Endothelial cell (in vitro differentiated cells): Measurements from ENCODE around the gene HS6ST3. TPM values are rescaled to one million over a fixed set of nuclear protein-coding genes. Genes with fewer than 3 reads are reported as not detected.

ENCODE experiments used
- DNase-seq: peaks from one replicate; pipeline ENCODE4 v3.0.0; 2021; ENCODE audit warnings: low spot score
- H3K27ac Mint-ChIP-seq: one replicate; pipeline ENCODE4 v1.8.0; 2021; ENCODE audit warnings: mixed read lengths, inconsistent platforms; ENCODE audit not compliant: unreplicated experiment
- H3K27me3 Mint-ChIP-seq: one replicate; pipeline ENCODE4 v1.8.0; 2021; ENCODE audit warnings: mild to moderate bottlenecking, moderate library complexity, mixed read lengths, inconsistent platforms; ENCODE audit not compliant: unreplicated experiment
- H3K36me3 Mint-ChIP-seq: one replicate; pipeline ENCODE4 v1.8.0; 2021; ENCODE audit warnings: mild to moderate bottlenecking, low read depth, mixed read lengths, inconsistent platforms; ENCODE audit not compliant: unreplicated experiment
- H3K4me1 Mint-ChIP-seq: one replicate; pipeline ENCODE4 v1.8.0; 2021; ENCODE audit warnings: mild to moderate bottlenecking, mixed read lengths, inconsistent platforms; ENCODE audit not compliant: unreplicated experiment
- H3K4me3 Mint-ChIP-seq: one replicate; pipeline ENCODE4 v1.8.0; 2021; ENCODE audit warnings: mild to moderate bottlenecking, mixed read lengths, inconsistent platforms; ENCODE audit not compliant: unreplicated experiment
- H3K9me3 Mint-ChIP-seq: one replicate; pipeline ENCODE4 v1.8.0; 2021; ENCODE audit warnings: mixed read lengths, inconsistent platforms; ENCODE audit not compliant: unreplicated experiment
- CTCF ChIP-seq: fragments of 200-600 bp; sonication (generic); IDR thresholded peaks from one replicate; pipeline ENCODE4 v1.5.0; 2021; ENCODE audit warnings: antibody characterized with exemption; ENCODE audit not compliant: unreplicated experiment
- total RNA-seq: library from RNA; stranded (reverse); fragmentation: NEBNext Ultra II Directional; extraction: Animal tissue kit (Norgen Biotek cat#: 25700); gene quantifications from one replicate; pipeline ENCODE4 v1.2.1, GENCODE V29; 2021; ENCODE audit not compliant: unreplicated experiment

Gene HS6ST3
- total RNA-seq, 1 donor from 2014 or later = 1.9 TPM

- TF ChIP-seq CTCF = no peak
- peaks cover 6% of the 10 kb centered on the region for H3K4me1 Mint-ChIP-seq
- H3K36me3 Mint-ChIP-seq = no peaks in the 10 kb centered on the region
- DNase-seq = no peak
- no peaks in the 10 kb centered on the region for H3K9me3 Mint-ChIP-seq
- peaks cover 3% of the 10 kb centered on the region for H3K27me3 Mint-ChIP-seq
- no peak overlapping the region for H3K27ac Mint-ChIP-seq
- no peak overlapping the region for H3K4me3 Mint-ChIP-seq
Observed at GRCh38 chr13:96779691-96780090, 689.8 kb downstream of the HS6ST3 start.

- Mint-ChIP-seq H3K27me3 (peaks cover 3% of the 10 kb centered on the region), H3K36me3 (no peaks in the 10 kb centered on the region)
- no peak for DNase-seq
Observed at GRCh38 chr13:96780105-96780504, 690.2 kb downstream of the HS6ST3 start.

GRCh38 chr13:96781141-96781540, 691.2 kb downstream of the HS6ST3 start:
- no peak for DNase-seq
- no peak overlapping the region for H3K27ac Mint-ChIP-seq
- no peak for TF ChIP-seq CTCF
- peaks cover 6% of the 10 kb centered on the region for H3K4me1 Mint-ChIP-seq
- no peak overlapping the region for H3K4me3 Mint-ChIP-seq
- H3K36me3 Mint-ChIP-seq = no peaks in the 10 kb centered on the region
- H3K9me3 Mint-ChIP-seq = no peaks in the 10 kb centered on the region
- H3K27me3 Mint-ChIP-seq = peaks cover 3% of the 10 kb centered on the region

More at GRCh38 chr13:96780105-96780504, 690.2 kb downstream of the HS6ST3 start:
- peaks cover 6% of the 10 kb centered on the region for H3K4me1 Mint-ChIP-seq
- H3K9me3 Mint-ChIP-seq = no peaks in the 10 kb centered on the region
- H3K4me3 Mint-ChIP-seq = no peak overlapping the region
- no peak for TF ChIP-seq CTCF
- no peak overlapping the region for H3K27ac Mint-ChIP-seq

GRCh38 chr13:96782186-96782585, 692.3 kb downstream of the HS6ST3 start:
- Mint-ChIP-seq H3K9me3 (no peaks in the 10 kb centered on the region), H3K4me3 (no peak overlapping the region), H3K27ac (no peak overlapping the region), H3K4me1 (peaks cover 6% of the 10 kb centered on the region), H3K36me3 (no peaks in the 10 kb centered on the region), H3K27me3 (peaks cover 3% of the 10 kb centered on the region)
- TF ChIP-seq CTCF = no peak
- no peak for DNase-seq

- no peak for DNase-seq
- TF ChIP-seq CTCF = no peak
- Mint-ChIP-seq H3K4me1 (peaks cover 6% of the 10 kb centered on the region), H3K9me3 (no peaks in the 10 kb centered on the region), H3K27me3 (peaks cover 3% of the 10 kb centered on the region), H3K36me3 (no peaks in the 10 kb centered on the region), H3K4me3 (no peak overlapping the region), H3K27ac (no peak overlapping the region)
Observed at GRCh38 chr13:96783057-96783456, 693.1 kb downstream of the HS6ST3 start.
